SK-MEL-5 (cell line): ENCODE data around the gene GLT1D1. TPM values are rescaled to one million over a fixed set of nuclear protein-coding genes. Genes with fewer than 3 reads are reported as not detected.

Source experiments
- DNase-seq: peaks from one replicate; pipeline ENCODE4 v3.0.0-alpha.2; 2016; ENCODE audit warnings: low read depth, low spot score
- in situ Hi-C: cut with HindIII; loops from 2 replicates; pipeline ENCODE4 v1.10.0; 2016; ENCODE audit warnings: low sequenced_read_pairs, high pct_unique_total_duplicates, low pct_unique_long_range_greater_than_20kb
- total RNA-seq: library from RNA; depleted of rRNA; stranded (reverse); fragments of >200 nt; shearing (Covaris generic); gene quantifications from 2 replicates; pipeline ENCODE4 v1.2.3, GENCODE V29; 2014; rRNA removed

GLT1D1 gene
- total RNA-seq, 1 experiment from 2014 or later: 0.05 TPM

DNA sequence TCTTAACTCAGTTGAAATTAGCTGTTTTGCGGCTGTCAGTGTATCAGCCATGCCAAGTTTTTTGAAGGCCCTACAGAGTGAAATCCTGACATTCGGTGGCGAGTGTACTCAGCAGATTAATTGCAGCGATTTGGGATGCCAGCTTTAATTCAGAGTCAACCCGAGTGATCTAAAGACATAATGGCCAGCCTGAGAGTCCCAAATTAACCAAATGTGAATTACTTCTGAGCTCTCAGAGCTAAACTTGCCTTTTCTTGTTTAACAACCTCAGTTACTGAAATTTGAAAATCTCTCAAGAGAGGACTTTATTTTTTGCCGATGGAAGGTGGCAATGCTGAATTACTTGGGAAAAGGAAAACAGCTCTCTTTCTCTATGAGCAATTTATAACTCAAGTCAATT lies 148.5 kb downstream of the GLT1D1 start:
- no peak for DNase-seq

DNA sequence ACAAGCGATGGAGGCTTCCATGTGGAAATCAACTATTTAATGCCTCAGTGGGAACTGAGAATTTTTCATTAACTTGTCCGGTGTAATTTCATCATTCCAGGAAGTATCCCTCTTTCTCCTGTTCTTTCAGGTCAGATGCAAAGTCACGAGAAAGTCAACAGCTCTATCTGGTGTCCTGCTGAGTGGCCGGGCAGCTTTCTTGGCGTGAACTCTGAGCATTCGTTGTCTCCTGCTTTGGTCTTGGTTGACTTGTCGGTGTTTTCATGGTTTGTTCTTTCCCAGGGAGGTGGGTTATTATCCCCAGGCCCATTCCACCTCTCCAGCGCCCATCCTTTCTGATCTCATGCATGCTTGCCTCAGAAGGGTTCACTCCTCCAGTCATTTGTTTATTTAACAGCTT lies 149.1 kb downstream of the GLT1D1 start:
- in situ Hi-C loops: no loop called here
- no peak for DNase-seq

More for the DNA sequence above, 148.5 kb downstream of the GLT1D1 start:
- in situ Hi-C loops: no loop called here

DNA sequence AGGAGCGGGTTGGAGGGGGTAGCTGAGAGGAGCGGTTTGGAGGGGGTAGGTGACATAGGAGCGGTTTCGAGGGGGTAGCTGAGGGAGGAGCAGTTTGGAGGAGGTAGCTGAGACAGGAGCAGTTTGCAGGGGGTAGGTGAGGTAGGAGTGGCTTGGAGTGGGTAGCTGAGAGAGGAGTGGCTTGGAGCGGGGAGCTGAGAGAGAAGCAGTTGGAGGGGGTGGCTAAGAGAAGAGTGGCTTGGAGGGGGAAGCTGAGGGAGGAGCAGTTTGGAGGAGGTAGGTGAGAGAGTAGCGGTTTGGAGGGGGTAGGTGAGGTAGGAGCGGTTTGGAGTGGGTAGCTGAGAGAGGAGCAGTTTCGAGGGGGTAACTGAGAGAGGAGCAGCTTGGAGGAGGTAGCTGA lies 152.1 kb downstream of the GLT1D1 start:
- DNase-seq: no peak
- in situ Hi-C loops: no loop called here

DNA sequence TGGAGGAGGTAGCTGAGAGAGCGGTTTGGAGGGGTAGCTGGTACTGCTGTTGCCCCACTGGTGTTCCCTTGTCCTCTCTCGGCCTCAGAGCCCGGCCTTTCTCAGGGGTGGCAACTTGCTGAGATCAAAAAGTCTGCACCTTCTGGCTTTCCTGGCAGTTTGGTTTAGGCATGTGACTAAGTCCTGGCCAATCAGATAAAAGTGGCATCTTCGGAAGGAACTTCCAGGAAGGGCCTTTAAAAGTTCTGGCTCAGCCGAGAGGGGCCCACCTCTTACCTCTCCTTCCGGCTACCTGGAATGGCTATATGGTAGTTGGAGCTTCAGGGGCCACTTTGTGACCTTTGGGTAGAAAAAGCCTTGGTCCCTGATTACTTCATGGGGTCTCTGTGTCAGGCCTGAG lies 152.6 kb downstream of the GLT1D1 start:
- in situ Hi-C loops: no loop called here
- no peak for DNase-seq

DNA sequence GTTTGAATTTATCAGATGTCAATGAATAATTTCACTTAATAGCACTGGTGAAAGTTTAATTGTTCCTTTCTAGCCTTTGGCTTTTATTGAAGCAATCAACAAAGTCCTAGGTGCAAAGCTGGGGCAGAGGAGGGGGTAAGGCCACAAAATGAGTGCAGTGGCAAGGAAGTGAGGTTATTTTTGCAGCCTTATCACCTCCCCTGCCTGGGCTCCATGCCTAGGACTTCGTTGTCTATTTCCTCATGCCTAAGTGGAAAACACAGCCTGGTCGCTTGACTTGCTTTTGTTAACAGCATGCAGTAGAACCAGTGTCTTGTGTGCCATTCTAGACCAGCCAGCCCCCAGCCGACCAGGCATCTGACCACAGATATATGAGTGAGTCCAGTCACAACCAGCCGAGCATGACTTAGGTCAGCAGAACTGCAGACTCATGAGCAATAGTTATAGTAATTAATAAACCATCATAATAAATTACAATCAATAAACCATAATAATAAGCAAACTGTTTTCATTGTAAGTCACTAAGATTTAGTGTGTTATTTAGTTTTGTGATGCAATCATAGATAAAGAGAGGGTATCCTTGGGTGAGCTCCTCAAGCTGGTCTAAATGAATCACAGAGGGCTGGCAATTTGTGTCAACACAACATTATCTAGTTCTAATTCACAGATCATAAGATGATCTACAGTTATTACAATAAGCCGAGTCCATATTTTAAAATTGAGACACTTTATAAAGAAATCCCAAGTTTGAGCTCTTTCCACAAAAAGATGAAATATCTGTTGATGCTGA lies 156.8 kb downstream of the GLT1D1 start:
- DNase-seq: no peak
- in situ Hi-C loops: no loop called here

GRCh38 chr12:129016159-129016558 lies 162.9 kb downstream of the GLT1D1 start:
- in situ Hi-C loops: no loop called here
- DNase-seq: no peak

GRCh38 chr12:129025055-129025454 lies 171.8 kb downstream of the GLT1D1 start:
- no peak for DNase-seq
- in situ Hi-C loops: no loop called here

- in situ Hi-C loops: no loop called here
- DNase-seq: no peak
These were observed 175.6 kb downstream of the GLT1D1 start for GRCh38 chr12:129028844-129029243.

Other genes starting within 250 kb of the GLT1D1 start
- gene SLC15A4, start 29.5 kb upstream of the GLT1D1 start, total RNA-seq: 45.1 and 47.7 TPM in 2 replicates